Fibroblast of skin of scalp (primary cell): ENCODE measurements around the gene FAM131A.
A peak's percentile ranks its signal among the peaks of the same experiment; 100 is the strongest.

Experiments
- DNase-seq: peaks from one replicate; pipeline ENCODE4 v3.0.0-alpha.2; 2013

FAM131A gene

GRCh38 chr3:184358124-184358767 is 20.8 kb downstream of the FAM131A start:
- DNase-seq, result no peak

GRCh38 chr3:184358921-184359350 is 21.5 kb downstream of the FAM131A start:
- DNase-seq, result no peak

GRCh38 chr3:184359610-184360009 is 22.2 kb downstream of the FAM131A start:
- no peak for DNase-seq

- no peak for DNase-seq
Measured at GRCh38 chr3:184360070-184360928, 22.9 kb downstream of the FAM131A start.

GRCh38 chr3:184360929-184361531 is 23.6 kb downstream of the FAM131A start:
- no peak for DNase-seq

- peak; percentile 63 for DNase-seq
Measured at GRCh38 chr3:184361532-184361931, 24.1 kb downstream of the FAM131A start, which contains the start of the genes CLCN2 and POLR2H. TSS of gene CLCN2 (minus strand) at chr3:184361605. CDS start at chr3:184361479, 126 bp downstream. TSS of gene POLR2H (plus strand) at chr3:184361710. CDS start at chr3:184363493, 1,783 bp downstream.

GRCh38 chr3:184361932-184362667 is 24.7 kb downstream of the FAM131A start:
- DNase-seq, result no peak

GRCh38 chr3:184362668-184363546 is 25.5 kb downstream of the FAM131A start:
- DNase-seq, result peak; percentile 97

- DNase-seq, result peak; percentile 55
Measured at GRCh38 chr3:184366619-184367289, 29.4 kb downstream of the FAM131A start.

GRCh38 chr3:184368116-184368515 is 30.7 kb downstream of the FAM131A start:
- no peak for DNase-seq

- DNase-seq, result peak; percentile 53
Measured at GRCh38 chr3:184368586-184369183, 31.3 kb downstream of the FAM131A start.

- DNase-seq, result peak; percentile 88
Measured at GRCh38 chr3:184371570-184372018, 34.2 kb downstream of the FAM131A start.

- DNase-seq, result no peak
Measured at GRCh38 chr3:184372296-184372821, 35.0 kb downstream of the FAM131A start.

GRCh38 chr3:184372911-184373310 is 35.5 kb downstream of the FAM131A start:
- DNase-seq, result no peak

- no peak for DNase-seq
Measured at GRCh38 chr3:184373422-184373821, 36.0 kb downstream of the FAM131A start.

GRCh38 chr3:184375747-184376461 is 38.5 kb downstream of the FAM131A start:
- no peak for DNase-seq

- no peak for DNase-seq
Measured at GRCh38 chr3:184377374-184377773, 40.0 kb downstream of the FAM131A start.

- no peak for DNase-seq
Measured at GRCh38 chr3:184377882-184378445, 40.6 kb downstream of the FAM131A start, which contains the start of gene THPO. TSS of gene THPO (minus strand) at chr3:184378207. CDS start at chr3:184376259, 1,948 bp downstream.
